Thoracic aorta (tissue), 2 donors: Measurements from ENCODE around the gene SLC25A17. TPM values are rescaled to one million over a fixed set of nuclear protein-coding genes. Genes with fewer than 3 reads are reported as not detected.

Experiments
- ATAC-seq: fragments of 150-250 bp; one replicate; pipeline ENCODE4 v1.8.0; 2017; ENCODE audit warnings: low read depth; ENCODE audit not compliant: insufficient number of reproducible peaks, low FRiP score
- DNase-seq: peaks from one replicate; pipeline ENCODE4 v3.0.0-alpha.2; 2020; ENCODE audit warnings: low spot score
- H3K27ac ChIP-seq, 2 donors: fragments of 200-600 bp; sonication (generic); 1 replicate in 1 of 2; 2 replicates in 1 of 2; pipeline ENCODE4 v1.5.1; 2016; ENCODE audit warnings: mild to moderate bottlenecking in 2 of 2, moderate library complexity in 2 of 2
- H3K27me3 ChIP-seq: fragments of 200-600 bp; sonication (generic); replicated peaks from 2 replicates; pipeline ENCODE4 v1.6.0; 2016; ENCODE audit warnings: mild to moderate bottlenecking; ENCODE audit not compliant: insufficient read depth
- H3K36me3 ChIP-seq: fragments of 200-600 bp; sonication (generic); one replicate; pipeline ENCODE4 v1.5.1; 2016
- H3K4me1 ChIP-seq, 2 donors: fragments of 200-600 bp; sonication (generic); 1 replicate in 1 of 2; 2 replicates in 1 of 2; pipeline versions ENCODE4 v1.5.1 to v1.6.0; 2016; ENCODE audit warnings: low read depth in 2 of 2, mild to moderate bottlenecking in 1 of 2; ENCODE audit not compliant: control insufficient read depth in 1 of 2
- H3K4me3 ChIP-seq: fragments of 200-600 bp; sonication (generic); 2 replicates; pipeline ENCODE4 v1.5.1; 2016; ENCODE audit warnings: mild to moderate bottlenecking
- H3K9me3 ChIP-seq: fragments of 200-600 bp; sonication (generic); 2 replicates; pipeline ENCODE4 v1.5.1; 2016
- total RNA-seq, 2 donors: library from RNA; depleted of rRNA; stranded (reverse); fragments of >200 nt; gene quantifications; one replicate each; pipeline versions ENCODE4 v1.1.0 to v1.2.3, GENCODE V29; 2016
- TF ChIP-seq, protein P1 (sequence below): fragments of 200-600 bp; sonication (generic); IDR thresholded peaks from one replicate; pipeline ENCODE4 v1.5.1; 2019; ENCODE audit warnings: antibody characterized with exemption

The SLC25A17 gene
- total RNA-seq, 2 donors from 2014 or later, result 14.4 to 17.9 TPM

DNA sequence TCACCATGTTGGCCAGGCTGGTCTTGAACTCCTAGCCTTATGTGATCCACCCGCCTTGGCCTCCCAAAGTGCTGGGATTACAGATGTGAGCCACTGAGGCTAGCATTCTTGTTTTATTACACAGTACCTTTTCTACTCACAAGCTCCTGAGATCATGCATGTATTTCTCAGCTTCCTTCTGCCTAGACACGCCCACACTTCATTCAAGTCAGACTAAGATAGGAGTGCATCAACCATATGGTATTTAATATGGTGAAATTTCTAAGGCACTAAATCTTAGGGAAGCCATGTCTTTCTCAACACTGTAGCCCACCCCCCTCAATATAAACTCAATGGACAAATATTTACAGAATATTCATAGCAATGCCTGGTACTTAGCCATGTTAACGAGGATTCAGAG is 62.1 kb downstream of the SLC25A17 start:
- Histone ChIP-seq H3K36me3 (no peaks in the 10 kb centered on the region), H3K4me1 (no peaks in the 10 kb centered on the region), H3K27me3 (no peaks in the 10 kb centered on the region), H3K9me3 (no peaks in the 10 kb centered on the region), H3K27ac (no peak overlapping the region), H3K4me3 (no peak overlapping the region)
- TF ChIP-seq, protein P1, sequence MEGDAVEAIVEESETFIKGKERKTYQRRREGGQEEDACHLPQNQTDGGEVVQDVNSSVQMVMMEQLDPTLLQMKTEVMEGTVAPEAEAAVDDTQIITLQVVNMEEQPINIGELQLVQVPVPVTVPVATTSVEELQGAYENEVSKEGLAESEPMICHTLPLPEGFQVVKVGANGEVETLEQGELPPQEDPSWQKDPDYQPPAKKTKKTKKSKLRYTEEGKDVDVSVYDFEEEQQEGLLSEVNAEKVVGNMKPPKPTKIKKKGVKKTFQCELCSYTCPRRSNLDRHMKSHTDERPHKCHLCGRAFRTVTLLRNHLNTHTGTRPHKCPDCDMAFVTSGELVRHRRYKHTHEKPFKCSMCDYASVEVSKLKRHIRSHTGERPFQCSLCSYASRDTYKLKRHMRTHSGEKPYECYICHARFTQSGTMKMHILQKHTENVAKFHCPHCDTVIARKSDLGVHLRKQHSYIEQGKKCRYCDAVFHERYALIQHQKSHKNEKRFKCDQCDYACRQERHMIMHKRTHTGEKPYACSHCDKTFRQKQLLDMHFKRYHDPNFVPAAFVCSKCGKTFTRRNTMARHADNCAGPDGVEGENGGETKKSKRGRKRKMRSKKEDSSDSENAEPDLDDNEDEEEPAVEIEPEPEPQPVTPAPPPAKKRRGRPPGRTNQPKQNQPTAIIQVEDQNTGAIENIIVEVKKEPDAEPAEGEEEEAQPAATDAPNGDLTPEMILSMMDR, result no peak
- DNase-seq (no peak), ATAC-seq (no peak)

- ATAC-seq, result no peak
- TF ChIP-seq, protein P1, result no peak
- no peaks in the 10 kb centered on the region for H3K9me3 ChIP-seq
- no peak overlapping the region for H3K4me3 ChIP-seq
- no peaks in the 10 kb centered on the region for H3K36me3 ChIP-seq
- H3K27me3 ChIP-seq, result no peaks in the 10 kb centered on the region
- no peaks in the 10 kb centered on the region for H3K4me1 ChIP-seq
- H3K27ac ChIP-seq, result no peak overlapping the region
- DNase-seq, result no peak
Observed at GRCh38 chr22:40753114-40753513, 66.0 kb downstream of the SLC25A17 start.

GRCh38 chr22:40751250-40751649 is 67.9 kb downstream of the SLC25A17 start:
- Histone ChIP-seq H3K4me1 (no peaks in the 10 kb centered on the region), H3K36me3 (no peaks in the 10 kb centered on the region), H3K27me3 (no peaks in the 10 kb centered on the region), H3K27ac (no peak overlapping the region), H3K4me3 (no peak overlapping the region), H3K9me3 (no peaks in the 10 kb centered on the region)
- TF ChIP-seq, protein P1, result no peak
- ATAC-seq (no peak), DNase-seq (no peak)

- H3K27me3 ChIP-seq, result no peaks in the 10 kb centered on the region
- no peak overlapping the region for H3K27ac ChIP-seq
- DNase-seq (no peak), ATAC-seq (no peak)
- no peaks in the 10 kb centered on the region for H3K9me3 ChIP-seq
- TF ChIP-seq, protein P1, result no peak
- no peak overlapping the region for H3K4me3 ChIP-seq
- H3K36me3 ChIP-seq, result no peaks in the 10 kb centered on the region
- no peaks in the 10 kb centered on the region for H3K4me1 ChIP-seq
Observed at GRCh38 chr22:40749829-40750228, 69.3 kb downstream of the SLC25A17 start.

DNA sequence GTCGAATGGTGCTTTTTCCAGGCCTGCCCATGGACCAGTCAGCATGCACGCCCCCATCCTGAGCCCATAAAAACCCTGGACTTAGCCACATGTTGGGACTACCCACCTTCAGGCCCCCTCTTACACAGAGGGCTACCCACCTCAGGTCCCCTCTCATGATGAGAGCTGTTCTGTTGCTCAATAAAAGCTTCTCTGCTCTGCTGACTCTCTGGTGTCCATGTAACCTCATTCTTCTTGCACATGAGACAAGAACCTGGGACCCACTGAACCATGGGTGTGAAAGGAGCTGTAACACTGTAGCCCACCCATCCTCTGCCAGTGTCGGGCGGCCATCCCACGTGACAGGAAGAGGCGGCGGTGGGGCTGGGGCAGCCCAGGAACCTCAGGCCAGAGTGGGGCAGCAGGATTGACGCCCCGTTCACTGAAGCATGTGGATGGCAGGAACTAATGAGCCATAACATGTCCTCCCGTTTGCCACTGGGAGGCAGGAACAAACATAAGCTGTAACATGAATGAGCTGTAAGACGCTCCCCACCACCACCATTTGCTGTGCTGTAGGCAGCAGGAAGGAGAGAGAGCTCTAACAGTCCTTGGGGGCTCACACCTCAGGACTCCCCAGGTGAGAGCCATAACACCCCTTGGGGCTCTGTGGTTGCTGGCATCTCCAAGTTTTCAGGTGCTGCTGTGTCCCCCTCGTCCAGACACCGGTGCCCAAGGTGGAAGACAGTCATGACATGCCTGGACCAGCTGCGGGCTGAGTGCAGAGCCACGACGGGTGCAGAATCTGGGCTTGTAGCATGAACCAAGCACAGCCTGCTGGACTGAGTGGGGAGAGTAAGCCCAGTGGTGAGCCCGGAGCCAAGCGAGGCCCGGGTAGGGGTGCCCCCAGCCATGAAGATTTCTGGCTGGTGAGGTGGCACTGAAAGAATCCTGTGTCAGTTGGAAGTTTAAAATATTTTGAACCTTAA is 70.5 kb downstream of the SLC25A17 start:
- DNase-seq (no peak), ATAC-seq (no peak)
- H3K4me1 ChIP-seq, result no peaks in the 10 kb centered on the region
- no peak overlapping the region for H3K4me3 ChIP-seq
- H3K27me3 ChIP-seq, result no peaks in the 10 kb centered on the region
- no peaks in the 10 kb centered on the region for H3K36me3 ChIP-seq
- no peak overlapping the region for H3K27ac ChIP-seq
- no peaks in the 10 kb centered on the region for H3K9me3 ChIP-seq
- TF ChIP-seq, protein P1, result no peak
